NCI-H1092 treated with DMSO at 0.1 percent for 48 hours (cell line): Measurements from ENCODE around the gene PSD4.

ENCODE experiments used
- DNase-seq: peaks from one replicate; lab custom pipeline; 2025; lab: John Stamatoyannopoulos, UW

Gene PSD4

GRCh38 chr2:113223813-113224212 lies 50.0 kb downstream of the PSD4 start:
- no peak for DNase-seq

- peak; percentile 7 for DNase-seq
Measured at GRCh38 chr2:113224647-113225236, 51.0 kb downstream of the PSD4 start.

- peak; percentile 87 for DNase-seq
Measured at GRCh38 chr2:113225263-113226259, 51.8 kb downstream of the PSD4 start.

DNA sequence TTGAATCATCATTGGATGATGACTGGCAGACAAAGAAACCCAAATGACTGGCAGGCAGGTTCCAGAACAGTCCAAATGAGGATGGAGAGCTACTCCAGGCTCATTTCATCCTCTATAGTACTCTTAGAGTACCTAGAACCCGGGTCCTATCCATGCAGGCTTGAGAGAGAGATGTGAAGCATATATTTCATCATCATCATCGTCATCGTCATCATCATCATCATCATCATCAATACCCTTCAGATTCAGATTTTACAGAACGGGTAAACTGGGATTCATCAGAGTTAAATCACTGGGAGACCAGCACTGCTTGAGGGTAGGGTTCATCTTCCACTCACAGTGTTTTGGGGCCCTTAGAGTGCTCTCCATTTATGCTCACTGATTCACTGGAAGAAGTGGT lies 52.7 kb downstream of the PSD4 start:
- no peak for DNase-seq

GRCh38 chr2:113227290-113227689 lies 53.5 kb downstream of the PSD4 start:
- DNase-seq, result no peak

DNA sequence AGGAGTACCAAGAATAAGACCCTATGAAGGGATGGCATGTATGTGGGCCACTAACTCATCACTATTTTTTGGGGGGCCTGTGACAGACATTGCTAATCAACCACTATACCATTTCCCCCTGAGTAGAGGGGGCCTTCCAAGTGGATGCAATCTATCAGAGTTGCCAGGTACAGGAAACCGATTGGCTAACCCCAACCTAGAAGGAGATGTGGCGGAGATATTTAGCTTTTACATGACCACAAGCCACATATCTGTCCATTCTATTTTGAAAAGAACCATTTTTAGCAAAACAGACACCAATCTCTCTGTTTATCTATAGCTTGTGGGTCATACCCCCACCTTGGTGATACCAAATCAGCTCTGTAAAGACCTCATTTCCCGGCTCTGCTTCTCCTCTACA lies 53.9 kb downstream of the PSD4 start:
- no peak for DNase-seq

DNA sequence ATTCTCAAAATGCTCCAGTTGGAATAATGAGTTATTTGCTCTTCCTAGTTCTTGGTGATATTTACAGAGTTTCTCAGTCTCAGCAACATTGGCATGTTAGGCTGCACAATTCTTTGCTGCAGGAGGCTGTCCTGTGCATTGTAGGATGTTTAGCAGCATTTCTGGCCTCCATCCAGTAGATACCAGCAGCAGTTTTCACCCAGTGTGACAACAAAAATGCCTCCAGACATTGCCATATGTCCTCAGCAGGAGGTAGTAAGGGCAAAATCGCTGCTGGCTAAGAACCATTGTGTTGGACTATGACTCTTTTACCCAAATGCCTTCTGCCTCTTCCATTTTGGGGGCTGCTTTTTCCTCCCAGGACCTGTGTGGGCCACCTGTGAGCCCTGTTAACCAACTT lies 54.6 kb downstream of the PSD4 start:
- no peak for DNase-seq

GRCh38 chr2:113228991-113229716 lies 55.4 kb downstream of the PSD4 start:
- DNase-seq, result no peak

DNA sequence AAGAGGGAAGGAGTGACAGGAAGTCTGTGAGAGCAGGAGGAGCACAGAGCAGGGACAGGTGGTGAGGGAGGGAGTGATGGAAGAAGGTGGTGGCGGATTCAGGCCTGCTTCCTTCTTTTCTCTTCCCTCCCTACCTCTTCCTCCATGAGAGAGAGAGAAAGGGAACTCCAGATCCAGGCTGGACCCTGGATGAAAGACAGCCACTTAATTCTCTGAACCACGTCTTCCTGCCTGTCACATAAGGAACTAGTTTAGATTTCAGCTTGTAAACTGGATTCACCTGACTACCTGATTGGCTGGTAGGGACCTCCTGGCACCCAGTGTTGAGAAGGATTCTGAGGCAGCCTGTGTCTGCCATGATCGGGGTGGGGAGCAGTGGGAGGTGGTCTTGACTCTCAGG lies 56.0 kb downstream of the PSD4 start:
- no peak for DNase-seq

GRCh38 chr2:113230531-113230930 lies 56.8 kb downstream of the PSD4 start:
- DNase-seq, result no peak

- DNase-seq, result no peak
Measured at GRCh38 chr2:113231064-113231463, 57.3 kb downstream of the PSD4 start.

GRCh38 chr2:113232123-113232522 lies 58.4 kb downstream of the PSD4 start:
- no peak for DNase-seq

DNA sequence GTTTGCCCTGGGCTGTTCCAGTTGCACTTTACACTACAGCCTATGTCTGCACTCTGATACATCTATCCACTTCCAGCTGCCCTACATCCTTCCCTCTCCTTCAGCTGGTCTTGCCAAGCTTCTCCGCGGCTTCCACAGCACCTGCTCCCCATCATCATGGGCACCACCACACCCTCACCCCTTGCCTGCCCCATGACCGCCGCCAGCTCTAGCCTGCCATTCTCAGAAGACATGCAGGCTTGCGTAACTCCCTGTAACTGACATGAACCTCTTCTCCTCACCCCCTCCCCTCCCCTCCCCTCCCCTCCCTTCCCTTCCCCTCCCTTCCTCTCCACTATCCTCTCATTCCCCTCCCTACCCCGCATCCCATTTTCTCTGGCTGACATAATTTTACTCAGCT lies 59.0 kb downstream of the PSD4 start:
- no peak for DNase-seq

GRCh38 chr2:113233593-113234550 lies 60.1 kb downstream of the PSD4 start:
- no peak for DNase-seq

- no peak for DNase-seq
Measured at GRCh38 chr2:113234721-113235346, 61.1 kb downstream of the PSD4 start.

DNA sequence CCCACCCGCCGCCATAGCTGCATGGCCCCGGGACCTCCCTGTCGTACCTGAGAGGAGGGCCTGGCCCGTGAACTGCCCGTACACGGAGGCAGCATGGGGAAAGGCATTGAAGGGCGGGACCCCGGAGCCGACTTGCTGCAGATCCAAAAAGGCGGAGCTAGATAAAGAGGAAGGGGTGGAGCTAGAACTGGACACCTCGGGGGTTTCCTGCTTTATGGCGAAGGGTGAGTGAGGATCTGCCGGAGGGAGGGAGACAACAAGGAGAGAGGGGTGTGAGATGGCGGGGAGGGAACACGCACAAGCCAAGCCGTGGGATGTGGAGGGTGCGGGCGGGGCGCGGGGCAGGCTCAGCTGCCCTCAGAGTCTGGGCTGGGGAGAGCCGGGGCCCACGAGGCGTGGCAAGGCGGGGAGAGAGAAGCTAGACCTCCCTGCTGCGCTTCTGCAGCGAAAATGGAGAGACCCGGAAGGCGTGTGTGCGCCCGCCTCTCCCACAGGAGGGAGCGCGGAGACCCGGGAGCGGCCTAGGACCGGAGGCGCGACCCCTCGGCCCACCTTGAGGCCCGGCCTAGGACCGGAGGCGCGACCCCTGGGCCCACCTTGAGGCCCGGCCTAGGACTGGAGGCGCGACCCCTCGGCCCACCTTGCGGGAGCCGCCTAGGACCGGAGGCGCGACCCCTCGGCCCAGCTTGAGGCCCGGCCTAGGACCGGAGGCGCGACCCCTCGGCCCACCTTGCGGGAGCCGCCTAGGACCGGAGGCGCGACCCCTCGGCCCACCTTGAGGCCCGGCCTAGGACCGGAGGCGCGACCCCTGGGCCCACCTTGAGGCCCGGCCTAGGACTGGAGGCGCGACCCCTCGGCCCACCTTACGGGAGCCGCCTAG lies 61.8 kb downstream of the PSD4 start:
- DNase-seq, result peak; percentile 72

- DNase-seq, result no peak
Measured at GRCh38 chr2:113236367-113237159, 62.8 kb downstream of the PSD4 start.

DNA sequence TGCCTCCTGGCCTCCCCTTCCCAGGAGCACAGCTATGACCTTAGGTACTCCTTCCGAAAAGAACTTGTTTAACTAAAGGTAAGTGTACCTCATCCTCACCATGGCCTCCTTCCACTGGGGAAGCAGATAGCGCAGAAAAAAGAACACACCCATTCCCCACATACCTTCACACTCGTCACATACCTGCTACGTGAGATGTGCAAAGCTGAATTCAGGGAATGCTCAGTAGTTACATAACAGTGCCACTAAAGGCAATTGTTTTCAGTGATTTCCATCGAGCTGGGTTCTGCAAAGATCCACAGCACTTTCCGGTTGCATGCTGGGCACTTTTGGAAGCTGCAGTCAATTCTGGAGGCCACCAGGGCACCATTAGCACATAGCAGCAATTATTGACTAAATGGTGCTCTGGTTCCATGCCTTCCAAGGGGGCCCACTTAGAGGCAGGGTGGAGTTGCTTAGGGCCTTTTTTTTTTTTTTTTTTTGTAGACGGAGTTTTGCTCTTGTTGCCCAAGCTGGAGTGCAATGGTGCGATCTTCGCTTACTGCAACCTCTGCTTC lies 63.9 kb downstream of the PSD4 start:
- no peak for DNase-seq
